SH-SY5Y (cell line): ENCODE results near the gene ACOX3.

Experiments
- GATA2 ChIP-seq: IDR thresholded peaks from 2 replicates; pipeline ENCODE4 v1.6.1; 2011; ENCODE audit warnings: mild to moderate bottlenecking, low read depth, low read length
- GATA3 ChIP-seq: IDR thresholded peaks from 2 replicates; pipeline ENCODE4 v1.6.1; 2011; ENCODE audit warnings: low read depth, mild to moderate bottlenecking, low read length, moderate library complexity

- TF ChIP-seq GATA2 (no peak), GATA3 (no peak)
Observed at GRCh38 chr4:8378776-8379175, 61.7 kb downstream of the ACOX3 start.
